ENCODE measurements around the gene TAX1BP1.

- TF ChIP-seq CTCF (IDR thresholded peaks at IDR 0.05; ENCODE audit: borderline replicate concordance, extremely low read depth, low read length, poor library complexity, severe bottlenecking) (no peak), EZH2 (IDR thresholded peaks at IDR 0.05; ENCODE audit: borderline replicate concordance, low read depth, low read length, severe bottlenecking) (no peak)
Observed at GRCh38 chr7:27850531-27850930, 110.6 kb downstream of the TAX1BP1 start.

All from DND-41 (cell line).